Head of caudate nucleus (tissue), 42 donors: ENCODE measurements around the gene PDE4D.
"Not testable (repeated sequence)": the region's sequence is repeated elsewhere in the genome, so short reads cannot be mapped to it uniquely, and the experiment has no call there.

ENCODE experiments used
- DNase-seq, 42 donors: peaks; one replicate each; pipeline versions ENCODE4 v3.0.0 to v3.0.0-alpha.2; 2020 to 2021; ENCODE audit warnings: mixed read lengths in 7 of 42
- intact Hi-C: fragments of 100-400 bp; cut with DNase I; formaldehyde crosslinking; loops from one replicate; pipeline ENCODE4 v1.15.0; 2022

PDE4D gene

DNA sequence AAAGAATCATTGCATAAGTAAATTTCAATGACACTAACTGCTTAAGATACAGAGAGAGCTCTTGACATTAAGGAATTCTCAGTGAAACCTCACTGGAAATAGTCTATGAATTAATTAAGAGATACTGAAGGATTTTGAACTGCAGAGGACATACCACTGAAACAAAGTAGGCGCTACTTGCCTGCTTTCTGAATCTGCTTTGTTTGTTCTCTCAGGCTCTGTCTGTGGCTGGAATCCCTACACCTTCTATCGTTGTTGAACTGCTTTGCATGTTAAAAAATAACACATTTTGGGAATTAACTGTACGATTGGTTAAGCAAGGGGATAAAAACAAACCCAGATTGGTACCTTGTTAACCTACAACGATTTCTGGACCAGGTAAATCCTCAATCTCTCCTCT is 435.2 kb downstream of the PDE4D start:
- peak in 3 of 42 donors; percentile 3 to 19 (median 8) for DNase-seq

DNA sequence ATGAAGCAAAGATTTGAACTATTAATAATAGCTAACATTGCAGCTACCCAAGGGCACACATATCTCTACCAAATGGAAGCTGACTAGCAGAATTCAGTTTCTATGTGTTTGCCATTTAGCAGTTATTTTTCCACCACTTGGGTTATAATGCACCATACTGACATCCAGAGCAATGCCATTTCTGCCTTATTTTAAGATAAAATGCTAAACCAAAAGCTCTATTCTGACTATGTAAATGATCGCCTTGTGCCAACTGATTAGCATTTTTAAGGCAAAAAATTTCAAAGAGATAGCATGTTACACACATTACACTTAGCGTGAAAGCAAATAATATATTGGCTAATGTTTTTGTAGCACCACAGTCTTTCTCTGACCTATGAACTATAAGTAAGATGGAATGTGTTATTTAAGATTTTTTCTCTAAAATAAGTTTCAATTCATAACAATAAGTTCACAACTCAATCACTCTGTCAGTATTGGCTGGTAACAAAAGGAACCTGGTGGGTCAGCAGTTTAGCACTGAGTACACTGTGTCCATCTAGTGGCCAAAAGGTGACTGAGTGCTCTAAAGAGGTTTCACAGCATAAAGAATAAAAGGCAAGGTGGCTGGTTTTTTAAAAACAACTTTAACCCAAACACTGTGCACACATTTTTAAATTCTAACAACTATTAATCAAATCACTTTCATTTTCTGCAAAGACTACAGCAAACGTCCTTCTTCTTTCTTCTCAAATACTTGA is 443.5 kb downstream of the PDE4D start:
- intact Hi-C loops = no loop called here
- no peak for DNase-seq

More for the DNA sequence above, 435.2 kb downstream of the PDE4D start:
- intact Hi-C loops = no loop called here

DNA sequence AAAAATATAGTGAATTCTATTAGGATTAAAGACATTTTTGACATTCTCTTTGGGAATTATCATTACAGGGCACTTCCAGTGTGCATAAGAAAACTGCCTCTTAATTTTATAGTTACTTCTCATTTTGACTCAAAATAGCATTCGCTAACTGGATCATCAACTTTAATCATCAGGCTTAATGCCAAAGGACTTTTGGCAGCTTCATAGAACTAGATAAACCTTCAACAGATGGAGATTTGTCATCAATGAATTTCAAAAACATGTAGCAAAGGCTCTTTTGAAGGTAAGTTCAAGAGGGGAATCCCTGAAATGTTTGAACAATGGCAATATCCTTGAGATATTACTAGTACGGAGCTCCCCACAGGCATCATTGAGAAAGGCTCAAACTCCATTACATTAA is 447.2 kb downstream of the PDE4D start:
- DNase-seq = no peak
- intact Hi-C loops = no loop called here

DNA sequence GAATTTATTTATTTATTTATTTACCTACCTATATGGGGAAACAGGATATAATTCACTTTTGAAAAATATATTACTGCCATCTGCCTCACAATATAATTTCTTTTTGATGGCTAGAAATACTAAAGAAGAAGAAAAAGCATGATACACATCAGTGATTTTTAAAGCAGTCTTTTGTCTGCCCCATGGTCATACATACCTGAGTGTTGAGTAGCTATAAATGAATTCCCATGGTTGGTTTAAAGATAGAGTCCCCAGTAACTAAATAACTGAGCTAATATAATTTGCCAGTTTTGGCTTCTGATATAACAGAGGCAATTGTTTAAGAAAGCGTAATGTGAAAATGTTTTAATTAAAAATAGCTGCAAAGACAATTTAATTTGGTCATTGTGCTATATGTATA is 447.8 kb downstream of the PDE4D start:
- no peak for DNase-seq

DNA sequence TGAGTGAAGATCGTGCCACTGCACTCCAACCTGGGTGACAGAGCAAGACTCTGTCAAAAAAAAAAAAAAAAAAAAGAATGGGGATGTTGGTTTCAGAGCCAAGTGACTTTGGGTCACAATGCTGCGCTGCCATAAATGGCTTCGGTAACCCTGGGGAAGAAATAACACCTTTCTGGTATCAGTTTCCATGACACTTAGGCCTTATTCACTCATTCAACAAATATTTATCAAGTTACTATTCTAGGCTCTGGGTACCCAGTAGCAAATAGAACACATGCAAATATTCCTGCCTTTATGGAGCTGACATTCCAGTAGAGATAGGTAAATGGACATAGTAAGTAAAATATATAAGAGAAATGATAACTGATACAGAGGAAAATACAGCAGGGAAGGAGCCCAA is 454.2 kb downstream of the PDE4D start:
- intact Hi-C loops = no loop called here
- DNase-seq = no peak

More for the DNA sequence above, 447.8 kb downstream of the PDE4D start:
- intact Hi-C loops = no loop called here

GRCh38 chr5:59437176-59437575 is 456.4 kb downstream of the PDE4D start:
- no peak for DNase-seq
- intact Hi-C loops = no loop called here

DNA sequence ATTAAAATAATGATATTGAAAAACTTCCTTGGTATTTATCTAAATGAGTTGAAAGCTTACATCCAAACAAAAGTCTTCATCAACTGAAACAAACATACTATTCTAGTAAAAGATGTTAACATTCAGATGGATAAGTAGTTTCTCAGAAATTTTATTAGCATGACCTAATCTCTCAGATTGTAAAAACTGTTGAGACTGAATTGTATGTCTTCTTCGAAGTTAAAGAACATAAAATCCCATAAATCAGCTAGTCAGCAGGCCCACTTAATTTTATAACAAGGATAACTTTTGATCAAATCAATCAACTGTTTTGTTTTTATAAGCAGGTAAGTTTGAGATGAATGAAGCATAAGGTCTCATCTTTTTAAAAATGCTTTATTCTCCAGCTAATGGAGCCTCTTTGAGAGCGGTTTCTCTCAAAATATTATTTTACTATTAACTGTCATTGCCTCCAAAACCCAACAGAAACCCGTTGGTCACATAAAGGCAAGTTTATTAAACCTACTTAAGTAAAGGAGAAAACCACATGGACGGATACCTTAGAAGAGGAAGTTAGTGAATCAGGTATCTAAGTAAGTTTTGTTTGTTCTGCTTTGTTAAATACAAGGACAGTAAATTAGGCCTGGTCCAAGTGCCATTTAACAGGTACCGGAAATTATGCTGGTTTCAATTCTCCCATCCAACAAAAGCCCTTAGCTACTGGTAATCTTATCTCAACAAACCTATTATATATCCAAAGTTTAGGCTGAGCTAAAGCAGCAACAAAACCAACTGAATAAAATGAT is 457.0 kb downstream of the PDE4D start:
- no peak for DNase-seq
- intact Hi-C loops = no loop called here

- intact Hi-C loops = no loop called here
- DNase-seq = no peak
Observed at GRCh38 chr5:59433174-59433573, 460.4 kb downstream of the PDE4D start.

DNA sequence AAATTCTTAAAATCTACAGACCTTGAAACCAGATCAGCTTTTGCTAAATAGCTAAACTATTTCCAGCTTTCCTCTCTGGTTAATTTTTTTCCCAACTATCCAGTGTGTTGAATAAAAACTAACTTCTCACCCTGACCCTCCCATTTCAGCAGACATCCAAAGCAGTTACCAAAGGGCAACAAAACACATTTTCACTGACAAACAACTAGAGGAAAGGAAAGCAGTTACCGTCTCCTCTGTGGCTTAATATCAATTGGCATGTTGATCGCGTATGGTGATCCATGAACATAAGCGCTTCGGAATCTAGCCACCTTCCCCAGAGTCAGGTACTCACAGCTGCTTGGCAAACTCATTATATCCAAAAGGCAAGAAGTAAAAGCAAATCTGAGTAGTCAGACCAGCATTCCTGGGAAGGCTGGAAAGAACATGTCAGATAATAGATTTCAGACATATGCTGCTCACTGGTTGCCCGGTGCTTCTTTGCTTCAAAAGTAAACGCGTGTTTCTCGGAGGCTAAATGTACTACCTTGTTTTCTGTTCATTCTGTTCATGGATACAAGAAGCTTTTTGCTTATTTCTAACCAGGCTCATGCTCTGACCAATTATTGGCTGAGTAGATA is 463.4 kb downstream of the PDE4D start:
- intact Hi-C loops = no loop called here
- no peak for DNase-seq

- no peak for DNase-seq
- intact Hi-C loops = no loop called here
Observed at GRCh38 chr5:59428391-59428790, 465.1 kb downstream of the PDE4D start.

DNA sequence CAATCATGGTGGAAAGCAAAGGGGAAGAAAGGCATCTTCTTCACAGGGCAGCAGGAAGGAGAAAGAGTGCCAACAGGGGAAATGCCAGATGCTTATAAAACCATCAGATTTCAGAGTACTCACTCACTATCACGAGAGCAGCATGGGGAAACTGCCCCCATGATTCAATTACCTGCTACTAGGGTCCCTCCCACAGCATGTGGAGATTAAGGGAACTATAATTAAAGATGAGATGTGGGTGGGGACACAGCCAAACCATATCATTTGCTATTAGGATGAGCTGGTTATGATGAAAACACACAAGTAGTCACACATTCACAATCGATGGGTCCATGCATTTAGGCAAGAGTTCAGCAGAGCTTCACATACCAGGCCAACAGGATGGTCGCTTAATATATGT is 469.0 kb downstream of the PDE4D start:
- no peak for DNase-seq
- intact Hi-C loops = no loop called here

DNA sequence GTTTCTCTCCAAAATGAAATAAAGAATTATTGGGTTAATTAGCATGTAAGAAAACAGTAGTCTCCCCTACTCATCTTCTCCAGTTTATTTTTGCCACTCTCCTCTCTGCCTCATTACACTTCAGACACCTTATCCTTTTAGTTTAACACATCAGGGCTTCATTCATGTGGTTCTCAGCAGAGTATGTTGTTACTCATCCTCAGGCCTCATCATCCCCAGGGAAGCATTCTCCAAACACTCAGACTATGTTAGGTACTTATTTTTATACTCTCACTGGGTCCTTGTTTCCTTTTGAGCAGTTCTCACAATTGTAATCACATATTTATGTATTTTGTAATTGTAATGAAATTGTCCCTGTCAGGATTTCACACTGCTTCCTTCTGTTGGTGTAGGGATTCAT is 470.5 kb downstream of the PDE4D start:
- intact Hi-C loops = no loop called here
- no peak for DNase-seq

DNA sequence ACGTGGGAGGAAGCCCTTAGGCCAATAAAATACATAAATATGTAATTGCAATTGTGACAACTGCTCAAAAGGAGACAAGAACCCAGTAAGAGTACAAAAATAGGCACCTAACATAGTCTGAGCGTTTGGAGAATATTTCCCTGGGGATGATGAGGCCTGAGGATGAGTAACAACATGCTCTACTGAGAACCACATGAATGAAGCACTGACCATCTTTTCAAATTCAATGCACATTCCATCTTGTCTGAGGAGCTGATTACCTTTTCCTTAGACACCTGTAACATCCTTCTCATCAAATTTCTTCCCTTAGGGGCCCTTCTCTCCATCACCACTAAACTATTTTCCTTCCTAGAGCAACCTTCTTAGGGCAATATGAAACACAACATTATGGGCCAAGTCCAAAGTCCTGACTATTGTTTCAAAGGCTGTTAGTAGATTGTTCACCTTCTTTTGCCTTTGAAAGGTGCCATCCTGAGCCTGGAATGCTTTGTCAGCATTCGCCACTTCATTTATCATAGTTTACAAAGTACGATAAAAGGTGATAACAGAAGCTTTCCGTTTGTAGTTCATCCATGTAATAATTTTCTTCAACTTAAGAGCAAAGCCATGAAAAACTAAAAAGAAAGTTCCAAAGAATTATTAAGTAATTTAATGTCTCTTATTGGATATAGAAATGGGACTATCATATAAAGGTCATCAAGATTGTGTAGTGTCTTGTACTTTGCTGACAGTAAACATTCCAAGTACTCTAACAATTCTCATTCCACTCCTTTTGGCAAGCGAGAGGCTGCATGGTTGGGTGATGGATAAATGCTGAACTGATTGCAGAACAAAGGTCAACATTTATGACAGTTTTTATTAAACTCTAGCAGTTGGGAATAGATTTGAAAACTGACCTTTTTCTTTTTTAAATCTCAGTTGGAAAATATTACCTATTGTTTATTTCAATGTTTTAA is 471.3 kb downstream of the PDE4D start:
- intact Hi-C loops = no loop called here
- DNase-seq = no peak

- no peak for DNase-seq
- intact Hi-C loops = no loop called here
Observed at GRCh38 chr5:59420596-59420995, 472.9 kb downstream of the PDE4D start.

- DNase-seq = no peak
- intact Hi-C loops = no loop called here
Observed at GRCh38 chr5:59418808-59419207, 474.7 kb downstream of the PDE4D start.

DNA sequence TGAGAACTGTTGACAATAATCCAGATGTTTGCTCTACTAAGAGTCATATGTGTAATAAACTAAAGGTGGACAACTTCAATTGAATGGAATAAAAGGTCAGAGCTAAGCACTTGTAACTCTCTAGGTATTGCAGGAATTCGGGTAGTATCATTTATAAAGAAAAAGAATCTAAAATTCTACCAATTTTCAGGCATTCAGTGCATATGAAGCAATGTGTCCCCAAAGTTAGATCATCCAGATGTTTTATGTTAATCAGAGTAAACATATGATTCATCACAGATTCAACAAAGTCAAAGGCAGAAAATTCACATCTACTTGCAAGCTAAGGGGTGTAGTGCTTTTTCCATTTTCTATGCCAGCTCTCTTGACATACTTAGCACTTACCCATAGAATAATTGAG is 477.1 kb downstream of the PDE4D start:
- no peak for DNase-seq
- intact Hi-C loops = no loop called here

DNA sequence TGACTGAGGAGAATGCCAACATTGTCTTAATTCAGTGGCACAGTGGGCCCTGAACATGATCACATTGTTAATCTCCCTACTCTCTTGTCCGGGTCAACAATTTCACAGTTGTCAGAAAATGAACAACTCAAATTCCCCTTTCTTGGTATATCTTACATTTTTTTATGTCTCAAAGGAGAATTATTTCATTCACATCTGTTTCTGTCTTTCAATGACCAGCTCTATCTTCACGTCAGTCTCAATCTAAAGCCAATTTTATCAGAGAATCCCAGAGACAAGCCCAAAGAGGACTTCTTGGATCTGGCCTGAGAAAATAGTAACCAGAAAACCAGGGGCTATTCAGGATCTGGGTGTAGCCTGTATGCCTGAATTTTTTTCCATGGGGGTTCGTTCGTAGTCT is 477.5 kb downstream of the PDE4D start:
- DNase-seq = no peak
- intact Hi-C loops = no loop called here

- intact Hi-C loops = no loop called here
- DNase-seq = no peak
Observed at GRCh38 chr5:59412428-59412827, 481.1 kb downstream of the PDE4D start.

DNA sequence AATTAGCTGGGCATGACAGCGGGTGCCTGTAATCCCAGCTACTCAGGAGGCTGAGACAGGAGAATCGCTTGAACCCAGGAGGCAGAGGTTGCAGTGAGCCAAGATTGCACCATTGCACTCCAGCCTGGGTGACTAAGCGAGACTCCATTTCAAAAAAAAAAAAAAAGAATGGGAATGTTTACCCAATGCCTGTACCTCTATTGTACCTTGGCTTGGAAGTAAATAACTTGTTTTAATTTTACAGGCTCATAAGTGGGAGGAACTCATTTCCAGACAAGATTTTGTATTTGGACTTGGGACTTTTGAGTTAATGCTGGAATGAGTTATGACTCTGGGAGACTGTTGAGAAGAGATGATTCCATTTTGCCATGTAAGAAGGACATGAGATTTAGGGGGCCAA is 484.5 kb downstream of the PDE4D start:
- intact Hi-C loops, DNase-seq: not testable (repeated sequence)
